T47D (cell line): Measurements from ENCODE around the gene IL1RAPL2.
"Not testable (repeated sequence)": the region's sequence is repeated elsewhere in the genome, so short reads cannot be mapped to it uniquely, and the experiment has no call there.

Experiments used
- DNase-seq, 2 experiments: peaks; one replicate each; pipeline versions ENCODE4 v3.0.0 to v3.0.0-alpha.2; 2011 to 2012; ENCODE audit warnings: low read depth in 1 of 2, low spot score in 1 of 2
- JUND ChIP-seq: IDR thresholded peaks from 2 replicates; pipeline ENCODE4 v1.6.1; 2012; ENCODE audit warnings: low read depth
- in situ Hi-C: cut with HindIII; loops from 2 replicates; pipeline ENCODE4 v1.10.0; 2016; ENCODE audit warnings: low sequenced_read_pairs, low pct_unique_long_range_greater_than_20kb

IL1RAPL2 gene

DNA sequence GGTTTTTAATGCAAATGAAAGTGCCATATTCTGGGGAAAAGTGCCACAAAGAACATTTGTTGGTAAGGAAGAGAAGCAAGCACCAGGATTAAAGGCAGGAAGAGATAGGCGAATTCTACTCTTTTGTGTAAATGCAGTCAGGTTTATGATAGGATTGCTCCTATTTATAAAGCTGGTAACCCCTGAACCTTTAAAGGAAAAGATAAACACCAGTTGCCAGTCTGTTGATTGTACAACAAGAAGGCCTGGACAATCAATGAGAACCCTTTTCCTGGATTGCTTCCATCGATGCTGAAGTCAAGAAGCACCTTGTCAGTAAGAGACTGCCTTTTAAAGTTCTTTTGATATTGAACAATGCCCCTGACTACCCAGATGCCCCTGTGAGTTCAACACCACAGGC, 1098.2 kb downstream of the IL1RAPL2 start:
- no peak for TF ChIP-seq JUND
- no peak for DNase-seq
- in situ Hi-C loops: no loop called here

DNA sequence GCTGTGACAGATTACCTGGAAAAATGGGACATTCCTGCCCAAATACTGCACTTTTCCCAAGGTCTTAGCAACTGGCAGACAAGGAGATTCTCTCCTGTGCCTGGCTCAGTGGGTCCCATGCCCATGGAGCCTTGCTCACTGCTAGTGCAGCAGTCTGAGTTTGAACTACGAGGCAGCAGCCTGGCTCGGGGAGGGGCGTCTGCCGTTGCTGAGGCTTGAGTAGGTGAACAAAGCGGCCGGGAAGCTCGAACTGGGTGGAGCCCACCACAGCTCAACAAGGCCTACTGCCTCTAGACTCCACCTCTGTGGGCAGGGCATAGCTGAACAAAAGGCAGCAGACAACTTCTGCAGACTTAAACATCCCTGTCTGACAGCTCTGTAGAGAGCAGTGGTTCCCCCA, 1118.3 kb downstream of the IL1RAPL2 start:
- DNase-seq, in situ Hi-C loops: not testable (repeated sequence)

DNA sequence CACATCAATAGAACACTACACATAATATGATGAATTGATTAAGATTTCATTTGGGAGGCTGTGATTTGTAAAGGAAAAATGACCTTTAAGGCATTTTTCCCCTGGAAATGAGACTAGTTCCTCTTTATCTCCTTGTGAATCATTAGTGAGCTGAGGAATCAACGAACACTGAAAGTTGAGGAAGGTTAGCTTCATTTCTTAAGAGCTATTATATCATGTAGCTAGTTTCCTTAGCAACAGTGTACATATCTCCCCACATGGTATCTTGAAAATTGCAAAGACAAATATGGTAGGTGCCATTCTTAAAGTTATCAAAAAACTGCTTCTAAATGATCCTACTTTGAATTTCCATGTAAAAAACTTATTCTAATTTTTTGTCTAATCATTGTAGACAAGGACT, 1128.8 kb downstream of the IL1RAPL2 start:
- TF ChIP-seq JUND: no peak
- in situ Hi-C loops: no loop called here

DNA sequence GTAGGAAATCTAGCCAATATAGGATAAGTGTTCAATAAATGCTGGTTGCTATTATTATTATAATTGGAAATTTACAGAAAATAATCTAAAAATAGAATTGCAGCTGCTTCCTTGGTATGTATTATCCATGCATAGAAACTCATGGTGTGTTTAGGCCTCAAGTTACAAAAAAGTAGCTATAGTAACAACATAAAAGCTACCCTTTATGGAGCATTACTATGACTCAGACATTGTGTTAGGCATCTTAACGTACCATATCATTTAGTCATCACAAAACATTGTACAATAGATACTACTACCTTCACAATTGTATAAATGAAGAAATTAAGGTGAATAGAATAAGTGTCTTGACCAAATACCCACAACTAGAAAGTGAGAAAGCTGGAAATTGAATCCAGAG, 1129.5 kb downstream of the IL1RAPL2 start:
- TF ChIP-seq JUND: no peak
- in situ Hi-C loops: no loop called here

More for the DNA sequence above, 1128.8 kb downstream of the IL1RAPL2 start:
- no peak for DNase-seq

DNA sequence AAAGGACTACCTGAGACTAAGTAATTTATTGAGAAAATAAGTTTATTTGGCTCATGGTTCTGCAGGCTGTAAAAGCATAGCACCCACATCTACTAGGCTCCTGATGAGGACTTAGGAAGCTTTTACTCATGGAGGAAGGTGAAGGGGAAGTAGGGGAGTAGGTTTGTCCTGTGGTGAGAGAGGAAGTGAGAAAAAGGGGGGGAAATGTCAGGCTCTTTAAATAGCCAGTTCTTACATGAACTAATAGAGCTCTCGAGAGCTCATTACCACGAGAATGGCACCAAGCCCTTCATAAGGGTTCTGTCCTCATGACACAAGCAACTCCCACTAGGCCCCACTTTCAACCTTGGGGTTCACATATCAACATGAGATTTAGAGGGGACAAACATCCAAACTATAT, 1130.9 kb downstream of the IL1RAPL2 start:
- in situ Hi-C loops: no loop called here
- no peak for DNase-seq
- TF ChIP-seq JUND: no peak

More for the DNA sequence above, 1129.5 kb downstream of the IL1RAPL2 start:
- no peak for DNase-seq

DNA sequence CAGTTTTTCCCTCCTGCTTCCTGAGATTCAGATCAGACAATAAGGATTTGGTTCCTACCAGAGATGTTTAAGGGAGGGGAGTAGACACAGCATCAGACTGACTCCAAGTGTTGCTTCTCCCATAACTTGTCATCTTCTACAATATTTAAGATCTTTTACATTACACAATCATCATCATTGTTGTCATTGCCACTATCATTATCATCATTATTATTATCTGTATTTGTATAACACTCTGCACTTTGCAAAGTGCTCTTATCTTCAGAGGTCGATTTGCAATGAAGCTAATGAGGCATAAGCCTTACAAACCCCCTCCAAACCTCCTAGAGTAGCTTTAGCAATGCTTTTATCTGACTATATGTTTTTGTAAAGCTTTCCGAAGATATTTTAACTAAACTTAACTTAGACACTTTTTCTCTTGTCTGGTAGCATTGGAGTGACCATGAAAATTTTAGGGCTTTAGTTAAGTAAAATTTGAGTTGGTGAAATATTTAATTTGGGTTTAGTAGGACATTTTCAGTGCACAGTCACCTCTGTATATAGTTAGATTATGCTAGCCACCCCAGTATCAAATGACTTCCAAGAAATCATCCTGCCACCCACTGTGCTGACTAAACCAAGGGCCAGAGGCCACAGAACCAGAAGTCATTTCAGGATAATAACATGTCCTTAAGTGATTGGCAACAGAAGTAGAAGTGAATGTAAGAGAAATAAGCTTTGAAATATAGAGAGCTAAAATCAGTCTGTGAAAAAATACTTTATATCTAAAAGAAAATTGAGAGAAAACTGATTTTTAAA, 1132.2 kb downstream of the IL1RAPL2 start:
- in situ Hi-C loops: no loop called here
- no peak for TF ChIP-seq JUND
- DNase-seq: no peak

DNA sequence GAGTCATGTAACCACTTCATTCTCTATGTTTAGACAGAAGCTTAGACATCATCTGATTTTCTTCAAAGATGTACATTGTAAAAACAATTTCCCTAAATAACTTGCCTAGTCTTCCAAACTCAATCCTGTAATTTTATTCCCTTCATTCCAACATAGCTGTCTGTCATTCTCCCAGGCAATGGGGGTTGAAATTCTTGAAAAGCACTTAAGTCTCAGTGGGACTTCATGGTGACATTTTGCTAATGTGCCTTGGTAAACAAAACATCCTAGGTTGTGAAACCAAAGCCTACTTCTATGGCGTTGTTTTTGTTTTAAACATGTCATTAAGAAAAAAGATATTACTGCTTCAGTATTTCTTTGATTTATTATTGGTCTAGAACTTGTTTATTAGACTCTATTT, 1134.3 kb downstream of the IL1RAPL2 start:
- no peak for DNase-seq
- in situ Hi-C loops: no loop called here
- no peak for TF ChIP-seq JUND

DNA sequence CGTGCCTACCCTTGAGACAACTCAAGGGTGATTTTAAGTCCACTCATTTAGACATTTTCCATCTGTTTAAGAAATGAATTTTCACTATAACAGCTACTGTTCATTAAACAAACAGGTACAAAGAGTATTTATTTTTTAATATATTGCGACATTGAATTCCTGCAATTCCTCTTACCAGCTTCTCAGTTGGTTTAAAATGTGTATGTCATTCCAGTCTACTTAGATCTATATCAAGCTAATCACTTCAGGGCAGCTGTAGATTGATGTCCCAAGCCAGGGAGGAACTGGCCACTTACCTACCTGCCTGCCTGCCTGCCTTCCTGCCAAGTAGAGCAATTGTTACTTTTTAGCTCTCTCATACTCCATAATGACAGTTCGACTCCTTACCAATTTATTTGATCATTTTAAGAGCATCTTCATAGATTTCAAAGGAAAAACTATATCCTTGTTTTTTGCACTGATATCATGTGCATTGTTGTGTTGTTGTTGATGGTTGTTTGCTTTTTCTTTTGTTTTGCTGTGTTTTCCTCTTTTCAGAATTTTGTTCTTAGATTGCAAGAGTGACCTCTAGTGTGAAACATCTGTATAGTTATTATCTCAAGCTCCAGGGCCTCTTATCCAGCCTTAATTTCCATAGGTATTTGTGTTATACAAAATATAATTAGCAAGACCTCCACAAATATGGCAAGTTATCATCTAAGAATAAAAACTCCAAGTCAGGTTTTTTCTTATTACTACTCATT, 1135.5 kb downstream of the IL1RAPL2 start:
- peak in 1 of 2 experiments; percentile 6 for DNase-seq
- in situ Hi-C loops: no loop called here
- no peak for TF ChIP-seq JUND

DNA sequence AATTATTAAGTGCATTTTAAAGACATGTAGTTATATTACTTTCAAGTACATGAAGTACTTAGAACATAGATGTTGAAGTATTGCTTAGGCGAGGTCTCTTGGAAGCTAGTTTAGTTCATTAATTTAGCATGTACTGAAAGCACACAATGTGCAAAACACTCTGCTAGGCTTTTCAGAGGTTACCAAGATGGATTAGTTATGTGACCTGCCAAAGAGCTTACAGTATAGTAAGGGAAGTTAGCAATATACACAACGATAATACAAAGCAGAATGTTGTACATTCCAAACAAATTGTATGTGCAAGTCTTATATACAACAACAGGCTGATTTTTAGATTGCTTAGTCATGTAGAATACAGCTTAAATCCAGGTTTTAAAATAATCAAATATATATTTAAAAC, 1137.9 kb downstream of the IL1RAPL2 start:
- TF ChIP-seq JUND: no peak
- in situ Hi-C loops: no loop called here
- no peak for DNase-seq

DNA sequence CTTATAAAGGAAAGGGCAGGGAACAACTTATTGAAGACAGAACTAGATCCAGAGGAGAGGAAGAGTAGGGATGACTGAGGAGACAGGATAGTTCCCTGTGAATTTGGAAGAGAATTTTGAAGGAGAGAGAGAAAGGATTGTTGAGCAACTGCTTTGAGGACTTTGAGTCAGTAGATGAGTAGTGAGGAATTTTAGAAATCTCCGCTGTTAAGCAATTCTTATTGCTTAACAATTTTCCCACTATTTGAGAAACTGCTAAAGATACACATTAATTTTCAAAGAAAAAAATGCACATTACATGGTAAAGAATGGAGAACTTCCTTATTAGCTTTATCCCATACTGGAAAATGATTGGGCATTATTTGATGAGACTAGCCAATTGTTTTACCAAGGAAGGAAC, 1140.0 kb downstream of the IL1RAPL2 start:
- DNase-seq: no peak
- in situ Hi-C loops: no loop called here
- TF ChIP-seq JUND: no peak

DNA sequence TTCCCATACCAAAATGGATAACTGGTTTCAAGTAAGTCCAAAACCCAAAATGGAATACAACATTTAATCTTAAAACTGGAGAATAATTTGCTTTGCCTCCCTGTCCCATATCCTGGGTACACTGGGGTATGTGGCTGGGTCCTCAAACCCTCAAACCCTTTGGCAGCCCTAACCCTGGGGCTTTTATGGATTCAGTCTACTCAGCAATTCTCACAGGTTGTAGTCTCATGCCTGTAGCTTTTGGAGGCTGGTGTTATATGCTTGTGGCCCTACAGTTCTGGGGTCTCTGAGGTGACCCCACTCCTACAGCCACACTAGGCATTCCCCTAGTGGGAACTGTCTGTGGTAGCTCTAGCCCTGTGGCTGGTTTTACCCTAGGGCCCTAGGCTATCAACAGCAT, 1145.8 kb downstream of the IL1RAPL2 start:
- TF ChIP-seq JUND: no peak
- in situ Hi-C loops: no loop called here
- DNase-seq: no peak

DNA sequence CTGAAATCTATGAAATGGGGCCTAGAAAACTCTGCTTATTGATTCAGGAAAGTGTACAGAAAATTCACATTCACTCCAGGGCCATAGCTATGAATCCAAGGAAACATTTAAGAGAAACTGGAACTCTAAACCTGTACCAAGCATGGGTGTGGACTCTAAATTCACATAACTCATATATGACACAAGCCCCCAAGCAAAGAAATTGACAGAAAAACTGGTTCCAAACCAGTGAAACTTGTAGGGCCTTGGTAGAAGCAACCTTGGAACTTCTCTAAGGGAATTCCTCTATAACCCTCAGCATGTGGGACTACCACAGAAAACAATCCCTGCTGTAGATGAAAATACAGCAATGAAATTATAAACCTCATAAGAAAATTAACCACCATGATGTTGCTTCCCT, 1149.7 kb downstream of the IL1RAPL2 start:
- TF ChIP-seq JUND: no peak
- peak in 1 of 2 experiments; percentile 43 for DNase-seq
- in situ Hi-C loops: no loop called here

DNA sequence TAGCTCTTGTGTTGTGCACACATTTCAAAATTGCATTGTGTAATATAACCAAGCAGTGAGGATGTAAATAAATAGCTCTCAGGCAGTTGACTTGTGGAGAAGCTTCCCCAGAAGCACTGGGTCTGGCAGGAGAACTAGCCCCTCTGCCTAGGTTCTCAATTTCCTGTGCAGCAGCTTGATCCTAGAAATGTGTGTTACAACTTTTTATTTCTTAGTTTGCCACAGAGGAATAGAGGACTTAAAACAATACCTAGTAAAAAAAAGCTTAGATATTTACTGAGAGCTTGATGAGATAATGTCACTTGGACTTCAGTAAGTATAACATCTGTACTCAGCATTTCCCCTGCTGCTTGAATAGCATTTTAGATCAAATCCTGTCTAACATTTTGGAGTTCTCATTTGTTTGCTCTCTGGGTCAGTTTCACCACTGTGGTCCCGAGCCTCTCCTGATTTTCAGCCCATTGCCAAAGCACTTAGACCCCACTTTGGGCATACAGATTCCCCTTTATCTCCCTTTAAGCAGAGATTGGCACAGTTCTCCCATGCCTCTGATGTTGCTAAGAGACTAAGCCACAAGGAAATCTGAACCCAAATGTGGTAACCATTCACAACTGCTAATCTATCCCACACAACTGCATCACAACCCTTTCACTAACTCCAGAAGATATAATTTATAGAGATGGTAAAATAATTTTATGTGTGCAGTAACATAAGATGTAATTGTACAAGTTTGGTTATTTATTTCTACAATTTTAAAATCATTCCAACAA, 1158.2 kb downstream of the IL1RAPL2 start:
- in situ Hi-C loops: no loop called here
- TF ChIP-seq JUND: no peak
- no peak for DNase-seq
